GM21447 (cell line): Measurements from ENCODE around the gene TMEM62.
"Not testable (repeated sequence)": the region's sequence is repeated elsewhere in the genome, so short reads cannot be mapped to it uniquely, and the experiment has no call there.

ENCODE experiments used
- ATAC-seq: cut with Tn5 transposase; IDR thresholded peaks from one replicate; pipeline ENCODE4 v1.9.1; 2021; ENCODE audit not compliant: unreplicated experiment

TMEM62 gene

GRCh38 chr15:43208052-43209002 is 74.9 kb downstream of the TMEM62 start:
- ATAC-seq = no peak

GRCh38 chr15:43209059-43209824 is 75.9 kb downstream of the TMEM62 start:
- ATAC-seq = no peak

- no peak for ATAC-seq
Measured at GRCh38 chr15:43210172-43210745, 76.9 kb downstream of the TMEM62 start.

- no peak for ATAC-seq
Measured at GRCh38 chr15:43210807-43211206, 77.4 kb downstream of the TMEM62 start.

- ATAC-seq = no peak
Measured at GRCh38 chr15:43211224-43211735, 77.9 kb downstream of the TMEM62 start.

- no peak for ATAC-seq
Measured at GRCh38 chr15:43212299-43212698, 78.9 kb downstream of the TMEM62 start.

- ATAC-seq = no peak
Measured at GRCh38 chr15:43212951-43213350, 79.6 kb downstream of the TMEM62 start.

- no peak for ATAC-seq
Measured at GRCh38 chr15:43213466-43213865, 80.1 kb downstream of the TMEM62 start.

- no peak for ATAC-seq
Measured at GRCh38 chr15:43214169-43214568, 80.8 kb downstream of the TMEM62 start.

- no peak for ATAC-seq
Measured at GRCh38 chr15:43214592-43215295, 81.4 kb downstream of the TMEM62 start.

- ATAC-seq = no peak
Measured at GRCh38 chr15:43215961-43216360, 82.6 kb downstream of the TMEM62 start.

- ATAC-seq = no peak
Measured at GRCh38 chr15:43218908-43219706, 85.7 kb downstream of the TMEM62 start.

GRCh38 chr15:43219929-43220928 is 86.8 kb downstream of the TMEM62 start:
- no peak for ATAC-seq

- ATAC-seq = no peak
Measured at GRCh38 chr15:43220991-43221403, 87.6 kb downstream of the TMEM62 start, which contains the start of gene EPB42. Gene EPB42 (minus strand): TSS chr15:43221018. CDS start chr15:43220825, 193 bp downstream.

GRCh38 chr15:43221422-43221821 is 88.0 kb downstream of the TMEM62 start:
- ATAC-seq = no peak

GRCh38 chr15:43225201-43225949 is 92.0 kb downstream of the TMEM62 start:
- ATAC-seq = no peak

- not testable (repeated sequence) for ATAC-seq
Measured at GRCh38 chr15:43225950-43226255, 92.5 kb downstream of the TMEM62 start.
